NB4 (cell line): Measurements from ENCODE around the gene TSHZ2.

Experiments used
- DNase-seq: peaks from one replicate; pipeline ENCODE4 v3.0.0; 2010; ENCODE audit warnings: low read depth
- H3K4me3 ChIP-seq: one replicate; pipeline ENCODE4 v1.5.1; 2011; ENCODE audit warnings: mild to moderate bottlenecking, low read depth, low read length, moderate library complexity
- CTCF ChIP-seq: IDR thresholded peaks from one replicate; pipeline ENCODE4 v1.5.1; 2012; ENCODE audit warnings: low read depth, low read length
- MYC ChIP-seq: IDR thresholded peaks from 2 replicates; pipeline ENCODE4 v1.6.1; 2011; ENCODE audit warnings: low read depth, low read length
- POLR2A ChIP-seq: IDR thresholded peaks from 2 replicates; pipeline ENCODE4 v1.6.1; 2011; ENCODE audit warnings: mild to moderate bottlenecking; ENCODE audit not compliant: insufficient read length; ENCODE audit errors: extremely low read depth
- TF ChIP-seq, protein P1 (sequence below): IDR thresholded peaks from 2 replicates; pipeline ENCODE4 v1.6.1; 2011; ENCODE audit warnings: low read depth, low read length

Gene TSHZ2

GRCh38 chr20:53148771-53149147 is 176.6 kb downstream of the TSHZ2 start:
- H3K4me3 ChIP-seq = no peak overlapping the region
- TF ChIP-seq, protein P1, sequence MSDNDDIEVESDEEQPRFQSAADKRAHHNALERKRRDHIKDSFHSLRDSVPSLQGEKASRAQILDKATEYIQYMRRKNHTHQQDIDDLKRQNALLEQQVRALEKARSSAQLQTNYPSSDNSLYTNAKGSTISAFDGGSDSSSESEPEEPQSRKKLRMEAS = no peak
- no peak for TF ChIP-seq MYC
- no peak for TF ChIP-seq CTCF
- no peak for TF ChIP-seq POLR2A
- no peak for DNase-seq

DNA sequence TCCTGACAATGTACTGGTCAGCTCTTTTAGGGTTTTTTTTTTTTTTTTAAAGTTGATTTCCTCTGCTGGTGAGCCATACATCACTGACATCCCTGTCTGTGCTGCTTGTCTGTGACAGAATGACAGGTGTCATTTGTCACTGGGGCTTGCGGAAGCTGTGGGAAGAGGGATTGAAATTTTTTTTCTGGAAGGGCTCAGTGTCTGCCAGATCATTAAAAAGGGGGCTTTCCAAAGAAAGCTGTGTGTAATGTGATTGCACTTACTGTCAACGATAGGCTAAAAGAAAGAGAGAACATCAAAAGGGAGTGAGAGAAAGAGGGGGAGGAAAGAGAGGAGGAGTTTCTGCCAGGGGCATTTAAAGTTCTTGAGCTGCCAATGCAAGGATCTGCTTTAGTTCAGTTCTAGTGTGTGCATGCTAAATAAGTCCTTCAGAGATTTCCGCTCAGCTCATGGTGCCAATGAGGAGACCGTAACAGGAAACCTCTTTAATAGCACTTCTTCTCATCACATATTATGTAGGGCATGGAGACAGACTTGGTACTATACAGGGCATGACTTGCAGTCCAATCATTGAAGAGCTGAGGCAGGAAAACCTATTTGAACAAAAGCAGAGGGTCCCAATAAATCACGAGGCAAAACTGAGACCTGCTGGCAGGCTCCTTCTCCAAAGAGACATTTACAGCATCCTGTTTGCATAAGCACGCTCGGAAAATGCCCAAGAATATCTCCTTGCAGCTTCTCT is 177.2 kb downstream of the TSHZ2 start:
- no peak for TF ChIP-seq MYC
- no peak for TF ChIP-seq CTCF
- TF ChIP-seq, protein P1 = no peak
- TF ChIP-seq POLR2A = no peak
- DNase-seq = no peak
- no peak overlapping the region for H3K4me3 ChIP-seq

- no peak for DNase-seq
- TF ChIP-seq, protein P1 = no peak
- TF ChIP-seq MYC (no peak), POLR2A (no peak), CTCF (no peak)
- no peak overlapping the region for H3K4me3 ChIP-seq
These were observed 177.7 kb downstream of the TSHZ2 start for GRCh38 chr20:53149890-53150205.

- TF ChIP-seq CTCF (no peak), POLR2A (no peak), MYC (no peak)
- TF ChIP-seq, protein P1 = no peak
- no peak overlapping the region for H3K4me3 ChIP-seq
- no peak for DNase-seq
These were observed 178.4 kb downstream of the TSHZ2 start for GRCh38 chr20:53150532-53150931.

DNA sequence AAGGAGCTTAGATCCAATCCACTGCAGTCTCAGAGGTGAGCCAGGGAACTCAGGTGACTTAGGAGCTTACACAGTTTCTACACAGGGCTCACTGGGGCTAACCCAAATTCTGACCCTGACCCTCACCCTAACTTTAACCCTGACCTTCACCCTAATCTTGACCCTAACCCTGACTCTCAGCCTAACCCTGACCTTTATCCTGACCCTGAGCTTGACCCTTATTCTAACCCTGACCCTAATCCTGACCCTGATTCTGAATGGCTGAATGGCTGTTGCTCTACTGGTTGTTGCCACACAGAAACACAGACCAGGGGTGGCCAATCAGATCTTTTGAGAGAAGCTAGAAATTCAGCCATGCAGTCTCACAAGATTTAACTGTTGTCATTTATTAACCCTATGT is 180.1 kb downstream of the TSHZ2 start:
- TF ChIP-seq MYC (no peak), POLR2A (no peak), CTCF (no peak)
- TF ChIP-seq, protein P1 = no peak
- no peak overlapping the region for H3K4me3 ChIP-seq
- no peak for DNase-seq
